Gastrocnemius medialis (tissue), 4 donors: ENCODE results near the gene GIPC1.

Source experiments
- CTCF ChIP-seq, 5 experiments: fragments of 450-650 bp in 3 of 5; fragments of 200-600 bp in 2 of 5; sonication (generic) in 2 of 5; IDR thresholded peaks in 4 of 5; conservative IDR thresholded peaks in 1 of 5; 1 replicate in 4 of 5; 2 replicates in 1 of 5; pipeline ENCODE4 v1.5.1; 2016 to 2019; ENCODE audit warnings: antibody characterized with exemption in 5 of 5, mild to moderate bottlenecking in 3 of 5, moderate library complexity in 3 of 5
- POLR2A ChIP-seq, 2 donors: fragments of 450-650 bp; IDR thresholded peaks; one replicate each; pipeline ENCODE4 v1.6.1; 2017; ENCODE audit warnings: antibody characterized with exemption in 2 of 2, mild to moderate bottlenecking in 2 of 2, moderate library complexity in 2 of 2

GRCh38 chr19:14428882-14429416 is 67.0 kb downstream of the GIPC1 start:
- TF ChIP-seq CTCF (IDR thresholded peaks at IDR 0.05 in 4 of 5, conservative IDR thresholded peaks at IDR 0.05 in 1 of 5), result no peak
- no peak for TF ChIP-seq POLR2A (IDR thresholded peaks at IDR 0.05)
